HepG2 (cell line): ENCODE measurements around the gene IL3RA. TPM values are rescaled to one million over a fixed set of nuclear protein-coding genes. Genes with fewer than 3 reads are reported as not detected.

Experiments used
- BRD4 ChIP-seq: sonication (generic); formaldehyde crosslinking; IDR thresholded peaks from 2 replicates; pipeline ENCODE4 v1.4.0; 2020; ENCODE audit warnings: missing genetic modification reagents
- KLF16 ChIP-seq, 2 experiments: sonication (generic) in 1 of 2; formaldehyde crosslinking in 1 of 2; IDR thresholded peaks; 2 replicates each; pipeline versions ENCODE4 v1.6.1 to v1.8.0; 2016 to 2023; ENCODE audit warnings: missing genetic modification reagents in 2 of 2, missing compliant biosample characterization in 1 of 2
- MEIS2 ChIP-seq: sonication (generic); formaldehyde crosslinking; IDR thresholded peaks from 2 replicates; pipeline ENCODE4 v1.9.0; 2021; ENCODE audit warnings: mild to moderate bottlenecking, missing genetic modification reagents
- NFE2L1 ChIP-seq: sonication (generic); formaldehyde crosslinking; IDR thresholded peaks from 2 replicates; pipeline ENCODE4 v1.4.0; 2020; ENCODE audit warnings: missing genetic modification reagents, mild to moderate bottlenecking, borderline replicate concordance
- ONECUT2 ChIP-seq: sonication (generic); formaldehyde crosslinking; IDR thresholded peaks from 2 replicates; pipeline ENCODE4 v1.4.0; 2020; ENCODE audit warnings: missing genetic modification reagents
- RCOR2 ChIP-seq: IDR thresholded peaks from 2 replicates; pipeline ENCODE4 v1.6.1; 2016; ENCODE audit warnings: missing biosample characterization, missing genetic modification reagents
- RXRA ChIP-seq: sonication (generic); formaldehyde crosslinking; IDR thresholded peaks from 2 replicates; pipeline ENCODE4 v1.5.1; 2020; ENCODE audit warnings: missing genetic modification reagents
- SKI ChIP-seq: fragments of 450-650 bp; IDR thresholded peaks from one replicate; pipeline ENCODE4 v1.6.1; 2018; ENCODE audit warnings: mild to moderate bottlenecking; ENCODE audit not compliant: partially characterized antibody
- SMC3 ChIP-seq: IDR thresholded peaks from 2 replicates; pipeline ENCODE4 v1.6.1; 2011; ENCODE audit warnings: low read length, improper control_type of control experiment
- TCF7 ChIP-seq: sonication (generic); IDR thresholded peaks from 2 replicates; pipeline ENCODE4 v1.6.1; 2016; ENCODE audit warnings: antibody characterized with exemption, low read depth
- ZNF10 ChIP-seq: sonication (generic); formaldehyde crosslinking; IDR thresholded peaks from 2 replicates; pipeline ENCODE4 v1.4.0; 2020; ENCODE audit warnings: mild to moderate bottlenecking, low read depth, missing genetic modification reagents, borderline replicate concordance
- ZNF121 ChIP-seq: sonication (generic); formaldehyde crosslinking; IDR thresholded peaks from 2 replicates; pipeline ENCODE4 v1.5.0; 2020; ENCODE audit warnings: mild to moderate bottlenecking, missing genetic modification reagents
- ZNF446 ChIP-seq: sonication (generic); formaldehyde crosslinking; IDR thresholded peaks from 2 replicates; pipeline ENCODE4 v1.5.0; 2020; ENCODE audit warnings: mild to moderate bottlenecking, missing genetic modification reagents
- ZNF556 ChIP-seq: sonication (generic); formaldehyde crosslinking; IDR thresholded peaks from 2 replicates; pipeline ENCODE4 v1.4.0; 2020; ENCODE audit warnings: mild to moderate bottlenecking, missing genetic modification reagents, borderline replicate concordance
- ZNF674 ChIP-seq: sonication (generic); formaldehyde crosslinking; IDR thresholded peaks from 2 replicates; pipeline ENCODE4 v1.5.0; 2020; ENCODE audit warnings: low read depth, mild to moderate bottlenecking, missing genetic modification reagents
- ZNF75D ChIP-seq: sonication (generic); formaldehyde crosslinking; IDR thresholded peaks from 2 replicates; pipeline ENCODE4 v1.8.1; 2023; ENCODE audit warnings: missing genetic modification reagents, mild to moderate bottlenecking, borderline replicate concordance
- polyA plus RNA-seq, 8 experiments: library from polyadenylated mRNA; depleted of rRNA in 3 of 8; stranded (reverse) in 7 of 8; unstranded in 1 of 8; fragments of >200 nt; fragmentation: Illumina TruSeq in 4 of 8; extraction: Trizol in 4 of 8; gene quantifications; 2 replicates each; pipeline versions ENCODE4 v1.2.1 to v1.2.3, GENCODE V29; 2011 to 2016; ENCODE audit warnings: low read depth in 4 of 8, missing spikeins in 1 of 8, mixed read lengths in 1 of 8; ENCODE audit not compliant: insufficient read depth in 1 of 8
- total RNA-seq, 5 experiments: library from RNA; depleted of rRNA; stranded (reverse); fragments of >200 nt; fragmentation: Illumina TruSeq; extraction: Trizol; gene quantifications; 2 replicates each; pipeline ENCODE4 v1.2.3, GENCODE V29; 2016; ENCODE audit warnings: low read depth in 1 of 5
- TF ChIP-seq, protein P1 (sequence below): sonication (generic); formaldehyde crosslinking; conservative IDR thresholded peaks from 2 replicates; pipeline ENCODE4 v1.4.0; 2020; ENCODE audit warnings: mild to moderate bottlenecking, missing genetic modification reagents, moderate library complexity
- TF ChIP-seq, protein P2 (sequence below): sonication (generic); formaldehyde crosslinking; IDR thresholded peaks from 2 replicates; pipeline ENCODE4 v1.9.0; 2021; ENCODE audit warnings: missing genetic modification reagents, borderline replicate concordance
- TF ChIP-seq, protein P3 (sequence below): IDR thresholded peaks from 2 replicates; pipeline ENCODE4 v1.6.1; 2016; ENCODE audit warnings: mild to moderate bottlenecking, missing biosample characterization, missing genetic modification reagents
- TF ChIP-seq, protein P4 (sequence below): IDR thresholded peaks from 2 replicates; pipeline ENCODE4 v1.6.1; 2018; ENCODE audit warnings: missing genetic modification reagents, mild to moderate bottlenecking, missing compliant biosample characterization
- TF ChIP-seq, protein P5 (sequence below): sonication (generic); formaldehyde crosslinking; IDR thresholded peaks from 2 replicates; pipeline ENCODE4; 2020; ENCODE audit warnings: missing genetic modification reagents, mild to moderate bottlenecking, borderline replicate concordance

The IL3RA gene
- total and polyA plus RNA-seq, 2 of the 13 experiments (the other 11 are each of a cell fraction or from before 2014, with no cell fraction given) = not detected

DNA sequence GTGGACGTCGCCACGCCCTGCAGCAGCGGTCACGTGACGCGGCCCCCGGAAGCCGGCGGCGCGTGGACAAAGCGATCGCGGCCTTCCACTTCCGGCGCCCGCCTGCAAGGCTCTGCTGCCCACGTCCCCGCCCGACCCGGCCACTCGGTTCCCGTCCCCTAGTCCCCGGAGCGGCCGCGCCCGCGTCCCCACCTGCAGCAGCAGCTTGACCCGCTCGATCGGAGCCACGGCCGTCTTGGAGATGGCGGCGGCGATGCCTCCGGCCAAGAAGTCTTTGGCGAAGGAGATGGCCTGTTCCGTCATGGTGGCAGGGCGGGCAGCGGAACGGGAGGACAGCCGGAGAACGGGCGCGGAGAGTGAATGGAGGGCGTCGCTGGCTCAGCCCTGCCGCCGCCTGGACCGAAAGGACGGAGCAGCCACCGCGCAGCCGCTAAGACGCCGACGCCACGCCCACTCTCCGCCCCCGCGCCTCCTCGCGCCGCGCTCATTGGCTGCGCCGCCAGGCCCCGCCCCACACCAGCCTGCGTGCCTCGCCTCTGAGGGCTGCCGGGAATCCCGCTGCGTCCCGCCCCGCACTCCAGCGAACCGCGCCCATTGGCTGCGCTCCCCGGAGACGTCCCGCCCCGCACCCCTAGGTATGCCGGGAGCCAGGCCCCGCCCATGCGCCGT, 55.3 kb downstream of the IL3RA start, which contains the start of gene SLC25A6 (continued):
- TF ChIP-seq ZNF556 (CRISPR knock-in tag) (peak; percentile 74; the same call in 1 of the 2 replicates), RCOR2 (no peak), RXRA (CRISPR knock-in tag) (no peak; the same call in 1 of the 2 replicates), ZNF75D (CRISPR knock-in tag) (no peak), ZNF121 (CRISPR knock-in tag) (no peak), MEIS2 (CRISPR knock-in tag) (0 out of 2 replicates have a peak, but pooled peaks have one; percentile 74), BRD4 (peak; percentile 89; the same call in 1 of the 2 replicates), NFE2L1 (no peak), ZNF446 (peak; percentile 67; the same call in 1 of the 2 replicates), SKI (no peak), ONECUT2 (CRISPR knock-in tag) (0 out of 2 replicates have a peak, but pooled peaks have one; percentile 9), TCF7 (no peak), ZNF674 (CRISPR knock-in tag) (peak; percentile 99; the same call in 1 of the 2 replicates), KLF16 (CRISPR knock-in tag; IDR thresholded peaks at IDR 0.05) (no peak; a peak in 2 of 4 replicates), ZNF10 (no peak), SMC3 (no peak)
- TF ChIP-seq, protein P1, sequence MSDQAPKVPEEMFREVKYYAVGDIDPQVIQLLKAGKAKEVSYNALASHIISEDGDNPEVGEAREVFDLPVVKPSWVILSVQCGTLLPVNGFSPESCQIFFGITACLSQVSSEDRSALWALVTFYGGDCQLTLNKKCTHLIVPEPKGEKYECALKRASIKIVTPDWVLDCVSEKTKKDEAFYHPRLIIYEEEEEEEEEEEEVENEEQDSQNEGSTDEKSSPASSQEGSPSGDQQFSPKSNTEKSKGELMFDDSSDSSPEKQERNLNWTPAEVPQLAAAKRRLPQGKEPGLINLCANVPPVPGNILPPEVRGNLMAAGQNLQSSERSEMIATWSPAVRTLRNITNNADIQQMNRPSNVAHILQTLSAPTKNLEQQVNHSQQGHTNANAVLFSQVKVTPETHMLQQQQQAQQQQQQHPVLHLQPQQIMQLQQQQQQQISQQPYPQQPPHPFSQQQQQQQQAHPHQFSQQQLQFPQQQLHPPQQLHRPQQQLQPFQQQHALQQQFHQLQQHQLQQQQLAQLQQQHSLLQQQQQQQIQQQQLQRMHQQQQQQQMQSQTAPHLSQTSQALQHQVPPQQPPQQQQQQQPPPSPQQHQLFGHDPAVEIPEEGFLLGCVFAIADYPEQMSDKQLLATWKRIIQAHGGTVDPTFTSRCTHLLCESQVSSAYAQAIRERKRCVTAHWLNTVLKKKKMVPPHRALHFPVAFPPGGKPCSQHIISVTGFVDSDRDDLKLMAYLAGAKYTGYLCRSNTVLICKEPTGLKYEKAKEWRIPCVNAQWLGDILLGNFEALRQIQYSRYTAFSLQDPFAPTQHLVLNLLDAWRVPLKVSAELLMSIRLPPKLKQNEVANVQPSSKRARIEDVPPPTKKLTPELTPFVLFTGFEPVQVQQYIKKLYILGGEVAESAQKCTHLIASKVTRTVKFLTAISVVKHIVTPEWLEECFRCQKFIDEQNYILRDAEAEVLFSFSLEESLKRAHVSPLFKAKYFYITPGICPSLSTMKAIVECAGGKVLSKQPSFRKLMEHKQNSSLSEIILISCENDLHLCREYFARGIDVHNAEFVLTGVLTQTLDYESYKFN (CRISPR knock-in tag) = peak; percentile 58
- TF ChIP-seq, protein P2, sequence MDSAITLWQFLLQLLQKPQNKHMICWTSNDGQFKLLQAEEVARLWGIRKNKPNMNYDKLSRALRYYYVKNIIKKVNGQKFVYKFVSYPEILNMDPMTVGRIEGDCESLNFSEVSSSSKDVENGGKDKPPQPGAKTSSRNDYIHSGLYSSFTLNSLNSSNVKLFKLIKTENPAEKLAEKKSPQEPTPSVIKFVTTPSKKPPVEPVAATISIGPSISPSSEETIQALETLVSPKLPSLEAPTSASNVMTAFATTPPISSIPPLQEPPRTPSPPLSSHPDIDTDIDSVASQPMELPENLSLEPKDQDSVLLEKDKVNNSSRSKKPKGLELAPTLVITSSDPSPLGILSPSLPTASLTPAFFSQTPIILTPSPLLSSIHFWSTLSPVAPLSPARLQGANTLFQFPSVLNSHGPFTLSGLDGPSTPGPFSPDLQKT = peak; percentile 80; the same call in 1 of the 2 replicates
- TF ChIP-seq, protein P3, sequence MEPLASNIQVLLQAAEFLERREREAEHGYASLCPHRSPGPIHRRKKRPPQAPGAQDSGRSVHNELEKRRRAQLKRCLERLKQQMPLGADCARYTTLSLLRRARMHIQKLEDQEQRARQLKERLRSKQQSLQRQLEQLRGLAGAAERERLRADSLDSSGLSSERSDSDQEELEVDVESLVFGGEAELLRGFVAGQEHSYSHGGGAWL (CRISPR knock-in tag) = no peak; the same call in 1 of the 2 replicates
- TF ChIP-seq, protein P4, sequence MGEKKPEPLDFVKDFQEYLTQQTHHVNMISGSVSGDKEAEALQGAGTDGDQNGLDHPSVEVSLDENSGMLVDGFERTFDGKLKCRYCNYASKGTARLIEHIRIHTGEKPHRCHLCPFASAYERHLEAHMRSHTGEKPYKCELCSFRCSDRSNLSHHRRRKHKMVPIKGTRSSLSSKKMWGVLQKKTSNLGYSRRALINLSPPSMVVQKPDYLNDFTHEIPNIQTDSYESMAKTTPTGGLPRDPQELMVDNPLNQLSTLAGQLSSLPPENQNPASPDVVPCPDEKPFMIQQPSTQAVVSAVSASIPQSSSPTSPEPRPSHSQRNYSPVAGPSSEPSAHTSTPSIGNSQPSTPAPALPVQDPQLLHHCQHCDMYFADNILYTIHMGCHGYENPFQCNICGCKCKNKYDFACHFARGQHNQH (CRISPR knock-in tag) = no peak
- TF ChIP-seq, protein P5, sequence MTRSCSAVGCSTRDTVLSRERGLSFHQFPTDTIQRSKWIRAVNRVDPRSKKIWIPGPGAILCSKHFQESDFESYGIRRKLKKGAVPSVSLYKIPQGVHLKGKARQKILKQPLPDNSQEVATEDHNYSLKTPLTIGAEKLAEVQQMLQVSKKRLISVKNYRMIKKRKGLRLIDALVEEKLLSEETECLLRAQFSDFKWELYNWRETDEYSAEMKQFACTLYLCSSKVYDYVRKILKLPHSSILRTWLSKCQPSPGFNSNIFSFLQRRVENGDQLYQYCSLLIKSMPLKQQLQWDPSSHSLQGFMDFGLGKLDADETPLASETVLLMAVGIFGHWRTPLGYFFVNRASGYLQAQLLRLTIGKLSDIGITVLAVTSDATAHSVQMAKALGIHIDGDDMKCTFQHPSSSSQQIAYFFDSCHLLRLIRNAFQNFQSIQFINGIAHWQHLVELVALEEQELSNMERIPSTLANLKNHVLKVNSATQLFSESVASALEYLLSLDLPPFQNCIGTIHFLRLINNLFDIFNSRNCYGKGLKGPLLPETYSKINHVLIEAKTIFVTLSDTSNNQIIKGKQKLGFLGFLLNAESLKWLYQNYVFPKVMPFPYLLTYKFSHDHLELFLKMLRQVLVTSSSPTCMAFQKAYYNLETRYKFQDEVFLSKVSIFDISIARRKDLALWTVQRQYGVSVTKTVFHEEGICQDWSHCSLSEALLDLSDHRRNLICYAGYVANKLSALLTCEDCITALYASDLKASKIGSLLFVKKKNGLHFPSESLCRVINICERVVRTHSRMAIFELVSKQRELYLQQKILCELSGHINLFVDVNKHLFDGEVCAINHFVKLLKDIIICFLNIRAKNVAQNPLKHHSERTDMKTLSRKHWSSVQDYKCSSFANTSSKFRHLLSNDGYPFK = peak; percentile 64
